Activated CD8-positive, alpha-beta T cell treated with anti-CD3 and anti-CD28 coated beads for 36 hours (primary cell): ENCODE measurements around the gene CLCN6. TPM values are rescaled to one million over a fixed set of nuclear protein-coding genes. Genes with fewer than 3 reads are reported as not detected.

Source experiments
- ATAC-seq: fragments of 200-7000 bp; cut with Tn5 transposase; one replicate; pipeline ENCODE4 v1.10.0; 2021; ENCODE audit warnings: mild to moderate bottlenecking, moderate library complexity
- CTCF ChIA-PET: fragments of 350-600 bp; sonication (Branson Sonifier 250); formaldehyde crosslinking; loops from one replicate; lab custom pipeline; 2021; ENCODE audit warnings: antibody characterized with exemption; lab: Charles Lee
- POLR2A ChIA-PET: fragments of 350-600 bp; sonication (Branson Sonifier 250); formaldehyde crosslinking; loops from one replicate; lab custom pipeline; 2021; ENCODE audit warnings: antibody characterized with exemption; lab: Charles Lee
- DNase-seq: peaks from one replicate; pipeline ENCODE4 v3.0.0-alpha.2; 2020
- H3K27ac Mint-ChIP-seq: one replicate; pipeline ENCODE4 v1.8.0; 2021; ENCODE audit warnings: mild to moderate bottlenecking, mixed read lengths
- H3K27me3 Mint-ChIP-seq: one replicate; pipeline ENCODE4 v1.8.0; 2021; ENCODE audit warnings: mixed read lengths
- H3K36me3 Mint-ChIP-seq: one replicate; pipeline ENCODE4 v1.8.0; 2021; ENCODE audit warnings: low read depth, mixed read lengths
- H3K4me1 Mint-ChIP-seq: one replicate; pipeline ENCODE4 v1.8.0; 2021; ENCODE audit warnings: low read depth, mixed read lengths
- H3K4me3 Mint-ChIP-seq: one replicate; pipeline ENCODE4 v1.8.0; 2021; ENCODE audit warnings: mild to moderate bottlenecking, moderate library complexity, mixed read lengths
- H3K9me3 Mint-ChIP-seq: one replicate; pipeline ENCODE4 v1.8.0; 2021; ENCODE audit warnings: mixed read lengths
- intact Hi-C: fragments of 100-400 bp; cut with micrococcal nuclease; formaldehyde crosslinking; loops from one replicate; pipeline ENCODE4 v1.10.0; 2022
- total RNA-seq, 2 experiments: library from RNA; stranded (reverse); gene quantifications; one replicate each; pipeline ENCODE4 v1.2.3, GENCODE V29; 2021
- TF ChIP-seq, protein P1 (sequence below): fragments of 200-600 bp; IDR thresholded peaks from one replicate; pipeline ENCODE4 v1.8.0; 2022; ENCODE audit warnings: antibody characterized with exemption, mild to moderate bottlenecking

Gene CLCN6
- total RNA-seq, 2 experiments from 2014 or later: 10.8 to 12.2 TPM

DNA sequence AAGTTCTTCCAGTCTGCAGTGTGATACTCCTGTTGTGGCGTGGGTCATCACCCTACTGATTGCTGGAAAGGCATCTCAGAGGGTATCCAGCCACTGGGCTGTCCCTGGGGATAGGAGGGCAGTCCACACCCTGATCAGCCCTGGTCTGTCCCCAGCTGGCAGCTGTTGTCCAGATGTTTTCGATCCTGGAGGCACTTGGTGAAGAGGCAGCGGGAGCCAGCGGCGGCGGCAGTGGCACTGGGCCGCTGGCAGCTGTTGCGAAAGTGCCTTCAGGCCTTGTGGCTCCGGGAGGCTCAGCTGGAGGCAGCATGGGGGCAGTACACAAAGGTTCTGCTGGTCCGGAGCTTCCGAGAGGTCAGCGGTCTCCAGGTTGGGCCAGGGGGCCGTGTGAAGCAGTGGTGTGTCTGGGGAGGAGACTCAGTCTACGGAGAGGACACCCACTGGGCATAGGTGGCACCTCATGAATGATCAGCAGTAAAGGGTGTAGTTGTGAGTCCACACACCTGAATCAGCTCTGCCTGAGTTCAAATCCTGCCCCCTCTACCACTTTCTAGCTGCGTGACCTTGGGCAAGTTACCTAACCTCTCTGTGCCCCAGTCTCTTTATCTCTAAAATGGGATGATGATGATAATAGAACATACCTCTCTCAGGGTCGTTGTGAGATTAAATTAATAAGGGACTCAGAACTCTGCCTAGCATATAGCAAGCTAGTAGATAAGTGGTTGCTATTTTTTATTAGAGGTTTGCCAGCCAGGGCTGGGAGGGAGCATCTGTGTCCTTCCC, 37.9 kb upstream of the CLCN6 start:
- DNase-seq (no peak), ATAC-seq (no peak)
- H3K27me3 Mint-ChIP-seq: peaks cover 4% of the 10 kb centered on the region
- intact Hi-C loops: no loop called here
- no peaks in the 10 kb centered on the region for H3K4me1 Mint-ChIP-seq
- ChIA-PET CTCF (no interaction called here), POLR2A (no interaction called here)
- H3K9me3 Mint-ChIP-seq: no peaks in the 10 kb centered on the region
- TF ChIP-seq, protein P1, sequence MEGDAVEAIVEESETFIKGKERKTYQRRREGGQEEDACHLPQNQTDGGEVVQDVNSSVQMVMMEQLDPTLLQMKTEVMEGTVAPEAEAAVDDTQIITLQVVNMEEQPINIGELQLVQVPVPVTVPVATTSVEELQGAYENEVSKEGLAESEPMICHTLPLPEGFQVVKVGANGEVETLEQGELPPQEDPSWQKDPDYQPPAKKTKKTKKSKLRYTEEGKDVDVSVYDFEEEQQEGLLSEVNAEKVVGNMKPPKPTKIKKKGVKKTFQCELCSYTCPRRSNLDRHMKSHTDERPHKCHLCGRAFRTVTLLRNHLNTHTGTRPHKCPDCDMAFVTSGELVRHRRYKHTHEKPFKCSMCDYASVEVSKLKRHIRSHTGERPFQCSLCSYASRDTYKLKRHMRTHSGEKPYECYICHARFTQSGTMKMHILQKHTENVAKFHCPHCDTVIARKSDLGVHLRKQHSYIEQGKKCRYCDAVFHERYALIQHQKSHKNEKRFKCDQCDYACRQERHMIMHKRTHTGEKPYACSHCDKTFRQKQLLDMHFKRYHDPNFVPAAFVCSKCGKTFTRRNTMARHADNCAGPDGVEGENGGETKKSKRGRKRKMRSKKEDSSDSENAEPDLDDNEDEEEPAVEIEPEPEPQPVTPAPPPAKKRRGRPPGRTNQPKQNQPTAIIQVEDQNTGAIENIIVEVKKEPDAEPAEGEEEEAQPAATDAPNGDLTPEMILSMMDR: no peak
- no peaks in the 10 kb centered on the region for H3K36me3 Mint-ChIP-seq
- H3K4me3 Mint-ChIP-seq: no peak overlapping the region
- no peak overlapping the region for H3K27ac Mint-ChIP-seq

DNA sequence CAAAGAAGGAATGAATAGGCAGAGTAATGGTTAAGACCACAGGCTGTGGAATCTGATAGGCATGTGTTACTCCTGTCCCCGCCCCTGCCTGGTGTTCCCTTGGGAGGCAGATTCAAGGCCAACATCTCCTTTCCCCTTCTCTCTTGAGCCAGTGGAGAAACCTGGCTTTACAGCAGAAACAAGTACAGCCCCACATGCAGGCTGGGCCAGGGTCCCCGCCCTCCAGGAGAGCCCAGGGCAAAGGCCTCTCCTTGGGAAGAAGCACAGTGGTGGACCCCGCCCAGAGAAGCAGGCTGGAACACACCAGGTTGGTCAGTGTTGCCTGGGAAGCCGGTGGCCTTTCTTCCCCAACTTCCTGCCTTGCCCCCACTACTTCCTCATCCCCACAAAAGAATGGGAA, 37.2 kb upstream of the CLCN6 start:
- TF ChIP-seq, protein P1: no peak
- H3K9me3 Mint-ChIP-seq: no peaks in the 10 kb centered on the region
- intact Hi-C loops: no loop called here
- no peak for DNase-seq
- no peak for ATAC-seq
- no peak overlapping the region for H3K4me3 Mint-ChIP-seq
- no peaks in the 10 kb centered on the region for H3K4me1 Mint-ChIP-seq
- no peak overlapping the region for H3K27ac Mint-ChIP-seq
- CTCF ChIA-PET: no interaction called here
- no peaks in the 10 kb centered on the region for H3K27me3 Mint-ChIP-seq
- H3K36me3 Mint-ChIP-seq: no peaks in the 10 kb centered on the region
- POLR2A ChIA-PET: no interaction called here

DNA sequence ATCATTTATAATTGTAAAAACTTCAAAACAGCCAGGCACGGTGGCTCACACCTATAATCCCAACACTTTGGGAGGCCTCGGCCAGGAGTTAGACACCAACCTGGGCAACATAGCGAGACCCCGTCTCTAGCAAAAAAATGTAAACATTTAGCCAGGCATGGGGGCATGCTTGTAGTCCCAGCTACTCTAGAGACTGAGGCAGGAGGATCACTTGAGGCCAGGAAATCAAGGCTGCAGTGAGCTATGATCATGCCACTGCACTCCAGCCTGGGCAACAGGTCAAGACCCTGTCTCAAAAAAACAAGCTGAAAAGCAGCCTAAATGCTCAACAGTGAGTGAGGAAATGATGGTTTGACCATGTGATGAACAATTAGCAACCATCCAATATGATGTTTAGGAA, 36.7 kb upstream of the CLCN6 start:
- Mint-ChIP-seq H3K36me3 (no peaks in the 10 kb centered on the region), H3K27me3 (no peaks in the 10 kb centered on the region), H3K4me1 (no peaks in the 10 kb centered on the region), H3K9me3 (no peaks in the 10 kb centered on the region), H3K27ac (no peak overlapping the region), H3K4me3 (no peak overlapping the region)
- TF ChIP-seq, protein P1: no peak
- ChIA-PET CTCF (no interaction called here), POLR2A (no interaction called here)
- intact Hi-C loops: no loop called here
- DNase-seq (no peak), ATAC-seq (no peak)

DNA sequence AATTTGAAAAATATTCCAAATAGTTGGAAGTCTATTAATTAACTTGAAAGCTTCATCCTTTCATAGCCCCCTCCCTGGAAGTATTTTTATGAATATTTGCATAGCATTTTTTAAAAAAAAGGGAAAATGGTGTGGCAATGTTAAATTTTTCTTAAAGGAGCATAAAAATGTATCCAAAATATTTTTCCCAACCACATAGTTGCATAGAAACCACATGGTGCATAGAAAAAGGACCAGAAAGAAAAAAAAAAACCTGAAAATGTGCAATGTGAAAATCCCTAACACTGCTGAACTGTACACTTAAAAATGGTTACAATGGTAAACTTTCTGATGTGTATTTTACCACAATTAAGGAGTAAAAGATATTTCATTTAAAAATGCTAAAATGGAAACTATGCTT, 36.0 kb upstream of the CLCN6 start:
- CTCF ChIA-PET: no interaction called here
- Mint-ChIP-seq H3K27me3 (no peaks in the 10 kb centered on the region), H3K27ac (no peak overlapping the region), H3K36me3 (no peaks in the 10 kb centered on the region), H3K9me3 (no peaks in the 10 kb centered on the region), H3K4me3 (no peak overlapping the region), H3K4me1 (no peaks in the 10 kb centered on the region)
- TF ChIP-seq, protein P1: no peak
- DNase-seq: no peak
- intact Hi-C loops: no loop called here
- ATAC-seq: no peak
- POLR2A ChIA-PET: no interaction called here

DNA sequence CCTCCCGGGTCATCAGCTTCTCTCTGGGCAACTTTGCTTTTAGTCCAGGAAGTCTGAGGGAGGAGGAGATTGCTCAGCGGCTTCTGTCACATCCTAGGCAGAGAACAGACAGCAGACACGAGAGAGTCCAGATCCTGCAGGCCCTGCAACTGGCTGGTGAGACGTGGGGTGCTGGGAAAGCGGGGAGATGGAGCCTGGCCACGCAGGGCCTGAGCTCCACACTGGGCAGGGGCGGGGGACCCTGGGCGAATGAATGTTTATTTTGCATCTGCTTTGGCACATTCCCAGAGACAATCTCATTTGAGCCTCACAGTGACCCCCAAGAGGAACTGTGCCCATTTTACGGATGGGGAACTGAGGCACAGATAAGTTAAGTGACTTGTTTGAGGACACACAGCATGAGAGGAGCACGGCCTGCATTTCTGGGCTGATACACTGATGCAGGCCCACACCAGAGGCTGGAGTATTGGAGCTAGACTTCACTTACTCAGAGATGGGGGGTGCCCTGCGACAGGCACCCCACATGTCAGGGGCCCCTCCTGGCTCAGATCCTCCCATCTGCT, 34.4 kb upstream of the CLCN6 start:
- no peaks in the 10 kb centered on the region for H3K27me3 Mint-ChIP-seq
- H3K4me3 Mint-ChIP-seq: no peak overlapping the region
- CTCF ChIA-PET: no interaction called here
- intact Hi-C loops: no loop called here
- no peaks in the 10 kb centered on the region for H3K36me3 Mint-ChIP-seq
- ATAC-seq (no peak), DNase-seq (no peak)
- TF ChIP-seq, protein P1: no peak
- no peak overlapping the region for H3K27ac Mint-ChIP-seq
- H3K4me1 Mint-ChIP-seq: no peaks in the 10 kb centered on the region
- H3K9me3 Mint-ChIP-seq: no peaks in the 10 kb centered on the region
- POLR2A ChIA-PET: interaction anchor here (0.6 to 1.2 kb wide), 3 partner anchors 32 to 121 kb away, joined by 3 read pairs; partner anchors contain the start of gene NPPB
